ENCODE measurements around the gene OMA1.

DNA sequence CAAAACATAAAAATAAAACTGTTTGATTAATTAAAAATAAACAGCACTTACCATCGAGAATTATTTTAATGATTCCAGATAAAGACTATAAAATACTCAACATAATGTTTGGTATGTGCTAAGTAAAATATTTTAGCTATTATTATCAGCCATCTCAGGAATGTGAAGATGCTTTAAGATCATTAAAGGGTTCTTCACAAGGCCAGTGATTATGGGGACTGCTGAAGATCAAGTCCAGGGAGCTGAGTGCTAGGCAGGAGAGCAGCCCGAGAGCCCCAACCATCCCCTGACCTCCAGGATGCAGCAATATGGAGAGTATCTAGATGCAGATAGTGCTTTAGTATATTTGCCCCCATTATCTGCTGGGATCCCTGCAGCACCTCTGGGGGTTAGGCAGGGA, 35.1 kb upstream of the OMA1 start:
- TF ChIP-seq, protein P1, sequence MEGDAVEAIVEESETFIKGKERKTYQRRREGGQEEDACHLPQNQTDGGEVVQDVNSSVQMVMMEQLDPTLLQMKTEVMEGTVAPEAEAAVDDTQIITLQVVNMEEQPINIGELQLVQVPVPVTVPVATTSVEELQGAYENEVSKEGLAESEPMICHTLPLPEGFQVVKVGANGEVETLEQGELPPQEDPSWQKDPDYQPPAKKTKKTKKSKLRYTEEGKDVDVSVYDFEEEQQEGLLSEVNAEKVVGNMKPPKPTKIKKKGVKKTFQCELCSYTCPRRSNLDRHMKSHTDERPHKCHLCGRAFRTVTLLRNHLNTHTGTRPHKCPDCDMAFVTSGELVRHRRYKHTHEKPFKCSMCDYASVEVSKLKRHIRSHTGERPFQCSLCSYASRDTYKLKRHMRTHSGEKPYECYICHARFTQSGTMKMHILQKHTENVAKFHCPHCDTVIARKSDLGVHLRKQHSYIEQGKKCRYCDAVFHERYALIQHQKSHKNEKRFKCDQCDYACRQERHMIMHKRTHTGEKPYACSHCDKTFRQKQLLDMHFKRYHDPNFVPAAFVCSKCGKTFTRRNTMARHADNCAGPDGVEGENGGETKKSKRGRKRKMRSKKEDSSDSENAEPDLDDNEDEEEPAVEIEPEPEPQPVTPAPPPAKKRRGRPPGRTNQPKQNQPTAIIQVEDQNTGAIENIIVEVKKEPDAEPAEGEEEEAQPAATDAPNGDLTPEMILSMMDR (conservative IDR thresholded peaks at IDR 0.05; ENCODE audit: low read length) = no peak
- TF ChIP-seq EZH2phosphoT487 (IDR thresholded peaks at IDR 0.05; ENCODE audit: borderline replicate concordance) = no peak
